Naive B cell (primary cell): ENCODE results near the gene RNF141. TPM values are rescaled to one million over a fixed set of nuclear protein-coding genes. Genes with fewer than 3 reads are reported as not detected.

Source experiments
- ATAC-seq, 2 donors: fragments of 150-1000 bp; cut with Tn5 transposase; 2 replicates each; pipeline ENCODE4 v1.10.0; 2021; ENCODE audit warnings: low read depth in 2 of 2, mild to moderate bottlenecking in 2 of 2, moderate library complexity in 2 of 2
- DNase-seq: peaks from one replicate; pipeline ENCODE4 v3.0.0; 2022
- H3K27ac Mint-ChIP-seq, 6 donors: one replicate each; pipeline ENCODE4 v1.8.0; 2020 to 2022; ENCODE audit warnings: mild to moderate bottlenecking in 6 of 6, mixed read lengths in 6 of 6, moderate library complexity in 5 of 6, inconsistent platforms in 2 of 6
- H3K27me3 Mint-ChIP-seq, 3 donors: one replicate each; pipeline ENCODE4 v1.8.0; 2021 to 2022; ENCODE audit warnings: mixed read lengths in 3 of 3, mild to moderate bottlenecking in 1 of 3
- H3K36me3 Mint-ChIP-seq, 2 donors: one replicate each; pipeline ENCODE4 v1.8.0; 2020 to 2022; ENCODE audit warnings: mixed read lengths in 2 of 2, inconsistent platforms in 1 of 2, mild to moderate bottlenecking in 1 of 2
- H3K4me1 Mint-ChIP-seq, 3 donors: one replicate each; pipeline ENCODE4 v1.8.0; 2020 to 2022; ENCODE audit warnings: mixed read lengths in 3 of 3, inconsistent platforms in 1 of 3, mild to moderate bottlenecking in 1 of 3, moderate library complexity in 1 of 3
- H3K4me3 Mint-ChIP-seq, 8 donors: one replicate each; pipeline ENCODE4 v1.8.0; 2020 to 2022; ENCODE audit warnings: mild to moderate bottlenecking in 8 of 8, mixed read lengths in 8 of 8, moderate library complexity in 8 of 8, inconsistent platforms in 2 of 8
- H3K9me3 Mint-ChIP-seq, 7 donors: one replicate each; pipeline ENCODE4 v1.8.0; 2020 to 2022; ENCODE audit warnings: mixed read lengths in 7 of 7, mild to moderate bottlenecking in 5 of 7, inconsistent platforms in 2 of 7, moderate library complexity in 1 of 7
- polyA plus RNA-seq, 6 donors: library from polyadenylated mRNA; unstranded; fragments of 300-500 nt; fragmentation: Illumina TruSeq; gene quantifications; one replicate each; pipeline ENCODE4 v1.2.3, GENCODE V29; 2021; ENCODE audit warnings: low read depth in 6 of 6

RNF141 gene
- polyA plus RNA-seq, 6 donors from 2014 or later, result 101 to 187 (median 132) TPM

DNA sequence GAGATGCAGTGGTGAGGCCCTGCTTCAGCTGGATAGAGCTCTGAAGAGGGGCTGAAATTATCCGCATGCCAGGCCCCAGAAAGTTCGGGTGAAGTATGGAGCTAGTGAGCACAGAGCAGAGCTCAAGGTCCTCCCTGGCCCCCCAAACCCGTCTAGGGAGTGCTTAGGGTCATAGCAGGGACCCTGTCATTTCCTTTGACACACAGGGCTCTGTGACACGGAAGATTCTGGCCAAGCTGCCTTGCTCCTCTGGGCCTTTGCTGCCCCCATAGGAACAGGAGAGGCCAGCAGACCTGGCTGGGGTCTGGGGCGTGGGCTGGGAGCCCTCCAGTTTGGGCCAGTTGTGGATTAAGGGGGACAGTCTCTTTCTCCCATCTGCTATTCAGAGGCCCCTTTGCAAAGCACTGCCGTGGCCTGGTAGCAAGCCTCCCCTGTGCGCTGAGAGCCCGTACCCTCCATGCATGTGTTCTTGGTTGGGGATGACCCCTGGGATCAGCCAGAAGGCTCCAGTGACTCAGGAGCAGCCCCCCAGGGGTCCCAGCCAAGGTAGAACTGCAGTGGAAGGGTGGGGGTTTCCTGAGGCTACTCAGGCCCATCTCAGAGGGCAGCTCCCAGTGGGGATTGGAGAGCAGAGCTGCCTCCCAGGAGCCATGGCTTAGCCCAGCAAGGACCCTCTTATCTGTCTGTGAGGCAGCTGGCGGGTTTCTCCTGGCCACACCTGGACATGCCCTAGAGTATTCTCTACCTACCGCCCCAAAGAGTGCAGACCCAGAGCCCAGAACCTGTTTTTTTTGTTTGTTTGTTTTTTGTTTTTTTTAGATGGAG is 42.3 kb downstream of the RNF141 start:
- H3K27me3 Mint-ChIP-seq, result no peaks in the 10 kb centered on the region
- peak overlapping the region in 2 of 6 donors; percentile 42 to 81 for H3K27ac Mint-ChIP-seq
- peaks cover 27 to 43% of the 10 kb centered on the region in 2 donors for H3K36me3 Mint-ChIP-seq
- peaks cover 19 to 24% (median 23%) of the 10 kb centered on the region in 3 donors for H3K4me1 Mint-ChIP-seq
- no peak overlapping the region for H3K4me3 Mint-ChIP-seq
- H3K9me3 Mint-ChIP-seq, result no peaks in the 10 kb centered on the region
- DNase-seq (no peak), ATAC-seq (no peak)

DNA sequence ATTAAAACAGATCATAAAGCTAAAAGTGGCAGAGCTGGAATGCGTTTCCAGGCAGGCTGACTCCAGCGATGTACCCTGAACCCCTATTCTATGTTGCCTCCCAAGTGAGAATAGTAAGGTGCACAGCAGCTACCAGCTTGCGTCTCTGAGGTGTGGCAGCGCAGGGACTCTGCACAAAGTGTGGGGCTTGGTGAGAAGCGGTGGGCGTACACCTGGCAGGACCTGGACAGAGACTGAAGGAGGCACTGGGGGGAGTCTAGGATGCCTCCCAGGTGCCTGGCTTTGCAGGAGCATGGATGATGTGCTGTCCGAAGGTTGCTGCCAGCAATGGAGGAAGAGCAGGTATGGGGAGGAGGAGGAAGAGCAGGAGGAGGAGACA is 43.0 kb downstream of the RNF141 start:
- Mint-ChIP-seq H3K27me3 (no peaks in the 10 kb centered on the region), H3K4me1 (peaks cover 15 to 20% (median 19%) of the 10 kb centered on the region in 3 donors), H3K9me3 (no peaks in the 10 kb centered on the region), H3K36me3 (peaks cover 26 to 43% of the 10 kb centered on the region in 2 donors), H3K27ac (peak overlapping the region in 4 of 6 donors; percentile 15 to 87 (median 83)), H3K4me3 (no peak overlapping the region)
- ATAC-seq, result no peak
- DNase-seq, result no peak

DNA sequence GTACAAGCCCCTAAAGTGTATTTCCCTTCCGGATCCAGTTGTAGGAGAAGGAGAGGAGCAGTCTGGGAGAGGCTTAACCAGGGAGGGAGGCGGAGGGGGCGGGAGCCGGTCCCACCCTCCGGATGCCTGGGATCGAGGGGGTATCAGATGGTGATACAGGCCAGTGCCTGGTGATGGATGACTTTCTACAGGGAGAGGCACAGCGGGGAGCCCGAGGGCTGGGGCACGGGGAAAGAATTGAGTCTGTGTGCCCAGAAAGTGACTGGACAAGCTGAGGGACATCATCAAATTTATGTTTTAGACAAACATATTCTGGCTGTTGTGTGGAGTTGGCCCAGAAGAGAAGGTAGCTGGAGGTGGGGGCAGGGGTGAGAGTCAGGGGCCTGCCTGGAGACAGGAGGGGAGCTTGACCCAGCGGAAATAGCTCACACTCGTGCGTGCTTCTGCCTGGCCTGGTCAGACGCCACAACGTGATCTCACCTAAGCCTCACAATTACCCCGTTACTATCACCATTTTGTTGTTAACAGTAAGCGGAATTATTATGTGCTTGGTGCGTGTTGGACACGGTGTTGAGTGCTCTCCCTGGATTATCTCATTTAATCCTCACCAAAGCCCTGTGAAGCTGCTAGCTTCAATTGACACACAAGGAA is 43.5 kb downstream of the RNF141 start:
- Mint-ChIP-seq H3K4me1 (peaks cover 10 to 20% (median 19%) of the 10 kb centered on the region in 3 donors), H3K36me3 (peaks cover 26 to 43% of the 10 kb centered on the region in 2 donors), H3K27ac (peak overlapping the region in 5 of 6 donors; percentile 72 to 87 (median 81))

DNA sequence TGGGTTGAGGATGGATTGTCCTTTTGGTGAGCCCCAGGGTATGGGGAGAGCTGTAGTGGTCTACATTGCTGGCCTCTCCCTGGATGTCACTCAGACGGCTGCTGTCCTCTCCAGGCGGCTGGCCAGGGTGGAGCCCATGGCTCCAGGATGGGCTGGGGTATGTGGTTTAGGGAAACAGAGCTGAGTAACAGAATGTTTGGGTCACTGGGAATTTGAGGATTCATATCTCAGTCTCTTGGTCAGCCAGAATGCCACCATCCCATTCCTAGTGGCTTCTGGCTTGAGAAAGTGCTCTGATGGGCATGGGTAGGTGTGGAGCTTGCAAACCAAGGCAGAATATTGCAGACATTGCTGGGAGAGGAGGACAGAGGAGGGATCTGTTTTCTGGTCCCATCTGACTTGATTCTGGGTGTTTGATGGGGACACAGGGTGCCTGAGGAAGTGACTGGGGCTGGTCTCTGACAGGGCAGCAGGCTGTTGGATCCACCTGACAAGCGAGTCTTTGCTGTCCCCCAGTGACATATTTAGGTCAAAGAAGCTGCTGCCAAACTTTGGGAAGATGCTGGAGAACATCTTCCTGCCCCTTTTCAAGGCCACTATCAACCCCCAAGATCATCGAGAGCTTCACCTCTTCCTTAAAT is 44.6 kb downstream of the RNF141 start:
- no peaks in the 10 kb centered on the region for H3K27me3 Mint-ChIP-seq
- ATAC-seq (no peak), DNase-seq (no peak)
- no peak overlapping the region for H3K4me3 Mint-ChIP-seq
- peak overlapping the region in 4 of 6 donors; percentile 23 to 75 (median 52) for H3K27ac Mint-ChIP-seq
- H3K9me3 Mint-ChIP-seq, result no peaks in the 10 kb centered on the region
- H3K4me1 Mint-ChIP-seq, result peaks cover 7 to 21% (median 18%) of the 10 kb centered on the region in 3 donors
- H3K36me3 Mint-ChIP-seq, result peaks cover 35 to 46% of the 10 kb centered on the region in 2 donors

More for the DNA sequence above, 43.5 kb downstream of the RNF141 start:
- no peaks in the 10 kb centered on the region for H3K27me3 Mint-ChIP-seq
- H3K9me3 Mint-ChIP-seq, result no peaks in the 10 kb centered on the region
- ATAC-seq (no peak), DNase-seq (no peak)
- H3K4me3 Mint-ChIP-seq, result no peak overlapping the region

DNA sequence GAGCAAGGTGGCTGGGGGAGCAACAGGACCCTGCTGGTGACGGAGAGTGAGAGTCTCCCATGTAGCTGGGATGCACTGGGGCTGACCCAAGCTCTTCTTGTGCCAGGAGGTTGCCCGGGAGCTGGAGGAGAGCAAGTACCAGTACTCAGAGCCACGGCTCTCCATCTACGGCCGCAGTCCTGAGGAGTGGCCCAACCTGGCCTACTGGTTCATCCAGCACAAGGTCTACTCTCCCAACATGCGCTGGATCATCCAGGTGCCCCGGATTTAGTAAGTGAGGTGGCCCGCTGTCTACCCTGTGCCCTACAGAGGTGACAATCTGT is 45.6 kb downstream of the RNF141 start:
- no peaks in the 10 kb centered on the region for H3K27me3 Mint-ChIP-seq
- ATAC-seq, result no peak
- H3K4me3 Mint-ChIP-seq, result no peak overlapping the region
- H3K9me3 Mint-ChIP-seq, result no peaks in the 10 kb centered on the region
- peaks cover 13 to 25% (median 22%) of the 10 kb centered on the region in 3 donors for H3K4me1 Mint-ChIP-seq
- H3K27ac Mint-ChIP-seq, result peak overlapping the region in 1 of 6 donors; percentile 42
- DNase-seq, result no peak
- peaks cover 36 to 47% of the 10 kb centered on the region in 2 donors for H3K36me3 Mint-ChIP-seq

DNA sequence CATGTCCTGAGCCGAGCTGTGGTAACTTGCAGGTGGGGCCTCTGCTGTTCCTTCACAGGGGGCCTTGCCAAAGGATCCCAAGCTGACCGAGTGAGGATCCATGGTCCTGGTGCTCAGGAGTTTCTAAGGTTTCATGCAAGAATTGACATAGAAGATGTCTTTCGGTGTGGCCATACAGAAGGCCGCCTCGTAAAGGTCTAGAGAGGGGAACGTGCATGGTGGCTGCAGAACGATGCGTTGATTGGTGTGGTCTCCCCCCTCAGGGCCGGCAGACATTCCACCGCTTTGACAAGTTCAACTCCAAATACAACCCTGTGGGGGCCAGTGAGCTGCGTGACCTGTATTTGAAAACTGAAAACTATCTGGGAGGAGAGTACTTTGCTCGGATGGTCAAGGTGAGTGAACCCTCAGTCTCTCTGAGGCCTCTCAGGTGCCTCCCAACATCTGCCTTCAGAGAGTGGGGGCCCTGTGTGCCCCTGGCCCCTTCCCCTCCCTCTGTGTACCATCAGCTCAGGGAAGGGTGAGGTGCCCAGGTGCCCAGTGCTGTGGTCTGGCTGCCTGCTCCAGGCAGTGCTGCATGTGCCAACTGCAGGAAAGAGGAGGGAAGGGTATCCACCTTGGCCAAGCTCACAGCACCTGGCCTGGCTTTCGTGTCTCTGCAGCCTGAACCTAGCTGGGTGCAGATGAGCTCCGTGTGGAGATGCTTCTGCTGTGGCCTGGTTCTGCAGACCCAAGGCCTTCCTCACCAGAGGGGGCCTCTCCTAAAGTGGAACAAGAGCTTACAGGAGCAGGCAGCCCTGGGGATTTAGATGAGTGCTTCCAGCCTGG is 46.1 kb downstream of the RNF141 start:
- H3K36me3 Mint-ChIP-seq, result peaks cover 31 to 48% of the 10 kb centered on the region in 2 donors
- no peaks in the 10 kb centered on the region for H3K9me3 Mint-ChIP-seq
- peak overlapping the region in 4 of 6 donors; percentile 19 to 69 (median 62) for H3K27ac Mint-ChIP-seq
- no peak for ATAC-seq
- H3K27me3 Mint-ChIP-seq, result no peaks in the 10 kb centered on the region
- H3K4me1 Mint-ChIP-seq, result peaks cover 18 to 30% (median 27%) of the 10 kb centered on the region in 3 donors
- no peak for DNase-seq
- H3K4me3 Mint-ChIP-seq, result no peak overlapping the region

DNA sequence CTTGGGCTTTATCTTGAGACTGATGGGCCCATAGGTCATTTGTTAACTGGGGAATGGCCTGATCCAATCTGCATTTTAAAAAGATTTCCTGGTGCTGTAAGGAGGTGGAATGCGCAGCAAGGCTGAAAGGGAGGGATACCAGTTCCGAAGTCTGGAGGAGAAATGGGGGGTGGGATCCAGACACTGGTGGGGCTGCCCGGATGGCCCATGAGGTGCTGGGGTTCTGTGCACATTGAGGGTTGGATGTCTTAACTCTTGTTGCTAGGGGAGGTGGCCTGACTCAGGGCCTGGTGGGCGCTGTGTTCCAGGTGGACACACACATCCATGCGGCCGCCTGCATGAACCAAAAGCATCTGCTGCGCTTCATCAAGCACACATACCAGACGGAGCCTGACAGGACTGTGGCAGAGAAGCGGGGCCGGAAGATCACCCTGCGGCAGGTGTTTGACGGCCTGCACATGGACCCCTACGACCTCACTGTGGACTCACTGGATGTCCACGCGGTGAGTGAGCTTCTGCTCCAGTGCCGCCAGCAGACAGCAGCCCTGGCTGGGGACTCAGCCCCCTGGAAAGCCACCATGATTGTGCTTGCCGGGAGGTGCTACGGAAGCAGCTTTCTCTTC is 47.8 kb downstream of the RNF141 start:
- peak overlapping the region in 2 of 6 donors; percentile 68 to 99 for H3K27ac Mint-ChIP-seq
- peaks cover 31 to 50% of the 10 kb centered on the region in 2 donors for H3K36me3 Mint-ChIP-seq
- no peak overlapping the region for H3K4me3 Mint-ChIP-seq

DNA sequence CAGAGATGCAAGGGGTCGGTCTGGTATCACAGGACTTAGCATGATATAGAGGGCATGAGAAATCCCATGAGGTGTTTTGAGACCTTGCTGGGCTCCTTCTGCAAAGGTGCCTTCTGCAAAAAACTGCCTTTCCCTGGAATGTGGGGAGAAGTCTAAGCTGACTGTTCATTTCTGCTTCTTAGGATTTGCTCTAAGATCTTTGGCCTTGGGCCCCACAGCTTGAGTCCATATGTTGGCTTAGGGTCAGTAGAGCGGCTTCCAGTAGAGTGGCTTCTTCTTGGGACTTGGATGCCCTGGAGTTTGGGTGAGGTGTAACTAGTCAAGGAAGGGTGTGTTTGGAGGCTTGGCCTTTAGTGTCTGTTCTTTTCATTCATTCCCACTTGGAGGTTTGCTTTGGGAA is 48.9 kb downstream of the RNF141 start:
- Mint-ChIP-seq H3K36me3 (peaks cover 37 to 53% of the 10 kb centered on the region in 2 donors), H3K27me3 (no peaks in the 10 kb centered on the region)
- DNase-seq, result no peak

More for the DNA sequence above, 47.8 kb downstream of the RNF141 start:
- no peaks in the 10 kb centered on the region for H3K9me3 Mint-ChIP-seq
- no peaks in the 10 kb centered on the region for H3K27me3 Mint-ChIP-seq
- H3K4me1 Mint-ChIP-seq, result peaks cover 34 to 44% (median 36%) of the 10 kb centered on the region in 3 donors
- DNase-seq (no peak), ATAC-seq (no peak)

DNA sequence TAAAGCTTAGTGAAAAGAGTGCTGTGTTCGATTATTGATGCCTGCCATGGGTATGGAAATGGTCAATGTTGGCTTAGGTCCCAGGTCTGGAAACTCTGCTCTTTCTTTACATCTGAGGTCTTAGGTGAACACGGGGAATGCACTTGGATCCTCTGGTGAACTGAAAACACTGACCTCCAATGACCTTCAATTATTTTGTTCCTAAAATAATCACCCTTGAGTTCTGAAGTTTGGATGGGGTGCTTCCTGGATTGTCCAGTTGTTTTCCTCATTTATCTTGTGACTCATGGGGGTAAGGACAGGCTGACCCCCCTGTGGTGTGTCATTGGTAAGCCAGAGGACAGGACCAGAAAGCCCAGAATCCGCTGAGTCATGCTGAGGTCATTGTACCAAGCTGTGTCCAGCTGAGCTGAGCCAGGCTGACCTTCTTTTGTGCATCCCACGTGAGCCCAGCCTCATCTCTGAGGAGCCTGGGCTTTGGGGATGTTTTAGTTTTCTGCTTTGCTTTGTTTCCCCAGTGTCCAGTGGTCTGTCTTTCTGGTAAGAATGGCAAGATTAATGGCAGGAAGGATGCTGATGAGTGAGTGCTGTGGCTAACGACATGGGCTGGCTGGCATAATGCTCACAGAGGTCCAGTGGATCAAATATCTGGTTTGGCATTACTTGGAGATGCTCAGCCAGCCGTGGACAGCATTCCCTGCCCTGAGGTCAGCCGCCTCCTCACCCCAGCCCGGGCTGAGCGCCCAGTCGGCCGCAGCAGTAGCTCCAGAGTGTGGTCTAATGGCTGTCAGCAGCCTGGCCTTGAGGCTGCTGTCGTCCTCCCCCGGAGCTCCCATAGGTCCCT is 50.4 kb downstream of the RNF141 start:
- DNase-seq (no peak), ATAC-seq (no peak)
- H3K27ac Mint-ChIP-seq, result peak overlapping the region; percentile 99
- peaks cover 38 to 56% (median 43%) of the 10 kb centered on the region in 3 donors for H3K4me1 Mint-ChIP-seq
- H3K4me3 Mint-ChIP-seq, result no peak overlapping the region
- H3K36me3 Mint-ChIP-seq, result peaks cover 34 to 53% of the 10 kb centered on the region in 2 donors
- no peaks in the 10 kb centered on the region for H3K27me3 Mint-ChIP-seq
- no peaks in the 10 kb centered on the region for H3K9me3 Mint-ChIP-seq

More for the DNA sequence above, 48.9 kb downstream of the RNF141 start:
- no peak overlapping the region for H3K4me3 Mint-ChIP-seq
- H3K9me3 Mint-ChIP-seq, result no peaks in the 10 kb centered on the region
- peak overlapping the region; percentile 15 to 99 (median 84) for H3K27ac Mint-ChIP-seq
- H3K4me1 Mint-ChIP-seq, result peaks cover 38 to 51% (median 38%) of the 10 kb centered on the region in 3 donors
- no peak for ATAC-seq

DNA sequence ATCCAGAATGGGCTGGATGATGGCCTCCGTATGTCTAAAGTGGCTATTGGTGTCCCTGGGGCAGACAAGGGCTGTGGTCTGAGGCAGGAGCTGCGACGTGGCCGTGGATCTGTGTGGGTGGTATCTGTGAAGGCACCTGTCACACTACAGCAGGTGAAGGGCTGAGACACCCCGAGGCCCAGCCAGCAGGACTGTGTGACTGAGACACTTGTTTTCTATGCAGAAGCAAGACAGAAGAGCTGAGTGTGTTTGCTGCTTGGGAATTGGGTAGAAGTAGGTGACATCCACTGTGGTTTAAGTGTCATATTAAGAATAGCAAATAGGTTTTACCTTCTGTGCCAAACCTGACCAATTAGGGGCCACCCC is 51.0 kb downstream of the RNF141 start:
- H3K4me1 Mint-ChIP-seq, result peaks cover 38 to 57% (median 43%) of the 10 kb centered on the region in 3 donors
- peak overlapping the region; percentile 99 for H3K27ac Mint-ChIP-seq
- ATAC-seq (no peak), DNase-seq (no peak)
- H3K9me3 Mint-ChIP-seq, result no peaks in the 10 kb centered on the region
- peaks cover 34 to 53% of the 10 kb centered on the region in 2 donors for H3K36me3 Mint-ChIP-seq
- peak overlapping the region in 2 of 8 donors; percentile 5 to 78 for H3K4me3 Mint-ChIP-seq
- no peaks in the 10 kb centered on the region for H3K27me3 Mint-ChIP-seq

DNA sequence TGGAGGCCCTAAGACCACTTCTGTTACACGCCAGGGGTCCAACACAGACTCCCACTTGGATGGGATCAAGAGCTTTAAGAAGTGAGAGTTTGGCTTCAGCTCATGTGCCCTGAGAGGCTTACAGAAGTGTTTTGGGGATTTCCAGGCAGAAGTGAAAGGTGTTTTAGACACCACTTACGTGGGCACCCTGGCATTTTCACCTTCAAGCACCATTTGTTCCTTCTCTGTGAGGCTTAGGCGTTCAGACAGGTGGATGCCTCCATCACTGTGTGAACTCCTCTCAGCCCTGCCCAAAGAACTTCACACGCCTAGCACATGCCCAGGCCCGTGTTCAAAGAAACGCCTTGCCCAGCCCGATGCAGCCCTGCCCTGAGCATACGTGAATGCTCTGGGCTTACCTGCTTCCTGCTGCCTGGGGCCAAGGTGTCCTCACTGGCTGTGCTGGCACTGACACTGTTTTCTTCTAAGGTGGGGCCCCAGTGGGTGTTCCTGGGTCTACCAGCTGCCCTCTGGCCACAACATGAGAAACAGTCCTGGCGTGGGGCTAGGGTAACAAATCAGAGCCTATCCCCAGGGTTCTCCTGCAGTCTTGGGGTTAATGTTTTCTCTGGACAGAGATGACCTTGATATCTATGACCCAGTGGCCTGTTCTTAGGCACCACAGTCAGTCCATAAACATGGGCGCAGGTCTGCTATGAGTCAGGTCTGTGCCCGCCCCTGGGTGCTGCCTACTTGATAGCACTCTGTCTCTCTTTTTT is 51.9 kb downstream of the RNF141 start:
- Mint-ChIP-seq H3K9me3 (no peaks in the 10 kb centered on the region), H3K27ac (peak overlapping the region; percentile 99), H3K27me3 (no peaks in the 10 kb centered on the region), H3K36me3 (peaks cover 31 to 54% of the 10 kb centered on the region in 2 donors), H3K4me1 (peaks cover 38 to 57% (median 41%) of the 10 kb centered on the region in 3 donors), H3K4me3 (peak overlapping the region in 5 of 8 donors; percentile 30 to 84 (median 61))
- DNase-seq (peak; percentile 88), ATAC-seq (peak; percentile 94 to 95)
